ENCODE measurements around the gene ACTRT2. TPM values are rescaled to one million over a fixed set of nuclear protein-coding genes. Genes with fewer than 3 reads are reported as not detected.

ACTRT2 gene
- total RNA-seq, 1 donor from 2014 or later, result not detected

DNA sequence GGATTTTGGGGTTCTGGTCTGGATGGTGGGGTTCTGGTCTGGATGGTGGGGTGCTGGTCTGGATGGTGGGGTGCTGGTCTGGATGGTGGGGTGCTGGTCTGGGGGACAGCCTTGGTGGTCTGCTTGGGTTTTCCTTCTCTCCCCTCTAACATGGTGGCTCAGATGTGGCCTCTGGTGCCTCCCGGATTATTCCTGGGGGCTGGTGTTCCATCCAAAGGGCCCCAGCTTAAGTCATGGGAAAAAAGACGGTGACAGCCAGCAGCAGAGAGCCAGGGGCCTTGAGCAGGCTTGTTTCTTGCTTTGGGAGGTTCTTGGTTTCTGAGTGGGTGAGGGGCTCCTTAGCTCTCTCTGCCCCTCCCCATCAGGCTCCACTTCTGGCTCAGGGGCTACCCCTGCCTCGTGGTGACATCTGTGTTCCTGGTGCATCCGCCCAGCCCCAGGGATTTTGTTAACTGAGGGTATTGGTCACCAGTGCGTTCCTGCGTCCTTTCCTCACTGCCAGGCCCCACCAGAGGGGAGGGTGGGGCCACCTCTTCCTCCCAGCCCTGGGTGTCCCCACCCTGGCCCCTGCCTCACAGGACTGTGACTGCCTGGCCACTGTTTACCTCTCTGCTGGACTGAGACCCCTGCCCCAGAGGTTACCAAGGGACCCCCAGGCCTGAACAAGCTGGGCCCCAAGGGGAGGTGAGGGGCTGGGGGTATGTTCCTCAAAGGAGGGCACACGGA, 43.2 kb upstream of the ACTRT2 start:
- Mint-ChIP-seq H3K4me1 (ENCODE audit: unreplicated experiment) (no peaks in the 10 kb centered on the region), H3K4me3 (ENCODE audit: unreplicated experiment) (no peak overlapping the region), H3K27me3 (ENCODE audit: unreplicated experiment) (no peaks in the 10 kb centered on the region), H3K27ac (ENCODE audit: unreplicated experiment) (no peak overlapping the region), H3K36me3 (ENCODE audit: unreplicated experiment) (no peaks in the 10 kb centered on the region), H3K9me3 (ENCODE audit: unreplicated experiment) (no peaks in the 10 kb centered on the region)
- no peak for TF ChIP-seq CTCF (IDR thresholded peaks at IDR 0.05)
- DNase-seq (ENCODE audit: extremely low spot score, unreplicated experiment), result peak; percentile 72

GRCh38 chr1:2978691-2979190, 42.5 kb upstream of the ACTRT2 start:
- no peak overlapping the region for H3K27ac Mint-ChIP-seq (ENCODE audit: unreplicated experiment)
- H3K27me3 Mint-ChIP-seq (ENCODE audit: unreplicated experiment), result no peaks in the 10 kb centered on the region
- H3K9me3 Mint-ChIP-seq (ENCODE audit: unreplicated experiment), result no peaks in the 10 kb centered on the region
- no peak for TF ChIP-seq CTCF (IDR thresholded peaks at IDR 0.05)
- DNase-seq (ENCODE audit: extremely low spot score, unreplicated experiment), result peak; percentile 75
- H3K4me3 Mint-ChIP-seq (ENCODE audit: unreplicated experiment), result no peak overlapping the region
- H3K4me1 Mint-ChIP-seq (ENCODE audit: unreplicated experiment), result no peaks in the 10 kb centered on the region
- H3K36me3 Mint-ChIP-seq (ENCODE audit: unreplicated experiment), result no peaks in the 10 kb centered on the region

- no peaks in the 10 kb centered on the region for H3K4me1 Mint-ChIP-seq (ENCODE audit: unreplicated experiment)
- no peak overlapping the region for H3K27ac Mint-ChIP-seq (ENCODE audit: unreplicated experiment)
- no peak overlapping the region for H3K4me3 Mint-ChIP-seq (ENCODE audit: unreplicated experiment)
- peak; percentile 74 for DNase-seq (ENCODE audit: extremely low spot score, unreplicated experiment)
- no peaks in the 10 kb centered on the region for H3K9me3 Mint-ChIP-seq (ENCODE audit: unreplicated experiment)
- TF ChIP-seq CTCF (IDR thresholded peaks at IDR 0.05), result no peak
- H3K27me3 Mint-ChIP-seq (ENCODE audit: unreplicated experiment), result no peaks in the 10 kb centered on the region
- no peaks in the 10 kb centered on the region for H3K36me3 Mint-ChIP-seq (ENCODE audit: unreplicated experiment)
Observed at GRCh38 chr1:2979191-2980072, 41.8 kb upstream of the ACTRT2 start.

DNA sequence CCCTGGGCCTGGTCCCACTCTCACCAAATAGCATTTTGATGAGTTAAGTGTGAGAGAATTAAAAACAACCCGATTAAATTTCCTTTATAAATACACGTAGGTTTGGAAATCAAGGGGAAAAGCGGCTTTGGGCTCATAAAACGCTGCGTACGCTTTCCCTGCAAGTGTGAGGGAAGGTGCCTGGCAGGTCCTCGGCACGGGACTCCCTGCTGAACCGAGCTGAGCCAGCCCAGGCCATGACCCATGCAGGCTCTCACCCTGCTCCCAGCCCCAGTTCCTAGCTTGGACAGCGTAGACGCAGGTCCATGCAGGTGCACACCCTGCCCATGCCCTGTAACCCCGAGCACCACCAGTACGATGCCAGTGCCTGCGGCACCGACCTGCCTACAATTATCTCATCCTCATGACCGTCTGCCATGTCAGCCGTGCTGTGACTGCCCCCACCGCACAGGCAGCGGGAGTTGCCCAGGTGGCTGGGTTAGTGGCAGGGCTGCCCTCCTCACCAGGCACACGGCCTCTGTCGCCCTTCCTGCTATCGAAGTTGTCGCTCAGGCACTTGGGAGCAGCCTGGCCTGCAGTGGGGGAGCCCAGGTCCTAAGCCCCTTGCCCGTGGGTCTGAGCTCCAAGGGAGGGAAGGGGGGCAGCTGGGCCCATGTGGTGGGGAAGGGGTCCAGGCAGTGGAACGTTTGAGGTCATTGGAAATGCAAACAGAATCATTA, 41.0 kb upstream of the ACTRT2 start:
- Mint-ChIP-seq H3K27ac (ENCODE audit: unreplicated experiment) (no peak overlapping the region), H3K36me3 (ENCODE audit: unreplicated experiment) (no peaks in the 10 kb centered on the region), H3K4me3 (ENCODE audit: unreplicated experiment) (no peak overlapping the region), H3K4me1 (ENCODE audit: unreplicated experiment) (no peaks in the 10 kb centered on the region), H3K27me3 (ENCODE audit: unreplicated experiment) (no peaks in the 10 kb centered on the region), H3K9me3 (ENCODE audit: unreplicated experiment) (no peaks in the 10 kb centered on the region)
- peak; percentile 75 for DNase-seq (ENCODE audit: extremely low spot score, unreplicated experiment)
- no peak for TF ChIP-seq CTCF (IDR thresholded peaks at IDR 0.05)
